ENCODE measurements around the gene ZNF333.

GRCh38 chr19:14772467-14772866, 82.6 kb downstream of the ZNF333 start:
- TF ChIP-seq POLR2A (IDR thresholded peaks at IDR 0.05) (no peak), CTCF (IDR thresholded peaks at IDR 0.05) (no peak)
